Measurements from ENCODE around the gene DYNLT5.
"Not testable (repeated sequence)": the region's sequence is repeated elsewhere in the genome, so short reads cannot be mapped to it uniquely, and the experiment has no call there.

DYNLT5 gene

GRCh38 chr1:66752000-66752592, at the start of gene DYNLT5:
Gene DYNLT5, plus strand, starts transcription at chr1:66752459. Its CDS starts 2,200 bp downstream, at chr1:66754659.
- DNase-seq = no peak

- no peak for DNase-seq
Measured at GRCh38 chr1:66704177-66704875, 47.9 kb upstream of the DYNLT5 start.

- no peak for DNase-seq
Measured at GRCh38 chr1:66705110-66705509, 47.1 kb upstream of the DYNLT5 start.

GRCh38 chr1:66711420-66711819, 40.8 kb upstream of the DYNLT5 start:
- DNase-seq = no peak

- DNase-seq = no peak
Measured at GRCh38 chr1:66712839-66713238, 39.4 kb upstream of the DYNLT5 start.

- no peak for DNase-seq
Measured at GRCh38 chr1:66723985-66724384, 28.3 kb upstream of the DYNLT5 start.

GRCh38 chr1:66725885-66726665, 26.2 kb upstream of the DYNLT5 start:
- DNase-seq = no peak

GRCh38 chr1:66728021-66728420, 24.2 kb upstream of the DYNLT5 start:
- DNase-seq = no peak

- DNase-seq = not testable (repeated sequence)
Measured at GRCh38 chr1:66728716-66729115, 23.5 kb upstream of the DYNLT5 start.

- no peak for DNase-seq
Measured at GRCh38 chr1:66729119-66729518, 23.1 kb upstream of the DYNLT5 start.

- DNase-seq = no peak
Measured at GRCh38 chr1:66729523-66729922, 22.7 kb upstream of the DYNLT5 start.

GRCh38 chr1:66730462-66730861, 21.8 kb upstream of the DYNLT5 start:
- no peak for DNase-seq

- no peak for DNase-seq
Measured at GRCh38 chr1:66731170-66731865, 20.9 kb upstream of the DYNLT5 start.

- DNase-seq = no peak
Measured at GRCh38 chr1:66732407-66733166, 19.7 kb upstream of the DYNLT5 start.

- no peak for DNase-seq
Measured at GRCh38 chr1:66733348-66734017, 18.8 kb upstream of the DYNLT5 start.

- not testable (repeated sequence) for DNase-seq
Measured at GRCh38 chr1:66734531-66734930, 17.7 kb upstream of the DYNLT5 start.

GRCh38 chr1:66737836-66738235, 14.4 kb upstream of the DYNLT5 start:
- no peak for DNase-seq

GRCh38 chr1:66739401-66740157, 12.7 kb upstream of the DYNLT5 start:
- no peak for DNase-seq

- DNase-seq = no peak
Measured at GRCh38 chr1:66745451-66745850, 6.8 kb upstream of the DYNLT5 start.

GRCh38 chr1:66747501-66747900, 4.8 kb upstream of the DYNLT5 start:
- no peak for DNase-seq

- DNase-seq = no peak
Measured at GRCh38 chr1:66750577-66750976, 1.7 kb upstream of the DYNLT5 start.
